CD14-positive monocyte (primary cell): ENCODE data around the gene RAPGEF1. TPM values are rescaled to one million over a fixed set of nuclear protein-coding genes. Genes with fewer than 3 reads are reported as not detected.

ENCODE experiments used
- DNase-seq, 3 donors: peaks; one replicate each; pipeline ENCODE4 v3.0.0-alpha.2; 2011 to 2022
- H2AFZ ChIP-seq: 2 replicates; pipeline ENCODE4 v1.6.0; 2012; ENCODE audit warnings: mild to moderate bottlenecking, low read depth, low read length, inconsistent platforms; ENCODE audit not compliant: insufficient read depth, poor library complexity, severe bottlenecking
- H3K27ac ChIP-seq, 2 donors: 1 replicate in 1 of 2; 2 replicates in 1 of 2; pipeline ENCODE4 v1.5.1; 2012 to 2013; ENCODE audit warnings: low read length in 2 of 2, control low read depth in 1 of 2, inconsistent platforms in 1 of 2, low read depth in 1 of 2, mild to moderate bottlenecking in 1 of 2
- H3K27me3 ChIP-seq, 2 donors: one replicate each; pipeline versions ENCODE4 v1.6.0 to v1.6.1; 2011 to 2013; ENCODE audit warnings: low read length in 2 of 2; ENCODE audit not compliant: control insufficient read depth in 2 of 2, insufficient read depth in 2 of 2
- H3K36me3 ChIP-seq, 2 donors: replicated peaks in 1 of 2; 1 replicate in 1 of 2; 2 replicates in 1 of 2; pipeline versions ENCODE4 v1.5.1 to v1.6.1; 2012 to 2013; ENCODE audit warnings: low read length in 2 of 2, control low read depth in 1 of 2, inconsistent platforms in 1 of 2, mild to moderate bottlenecking in 1 of 2; ENCODE audit not compliant: insufficient read depth in 2 of 2, control insufficient read depth in 1 of 2
- H3K4me1 ChIP-seq, 2 donors: 1 replicate in 1 of 2; 2 replicates in 1 of 2; pipeline versions ENCODE4 v1.5.1 to v1.6.1; 2012 to 2013; ENCODE audit warnings: low read length in 2 of 2, control low read depth in 1 of 2, inconsistent platforms in 1 of 2, mild to moderate bottlenecking in 1 of 2, moderate library complexity in 1 of 2; ENCODE audit not compliant: insufficient read depth in 2 of 2, control insufficient read depth in 1 of 2
- H3K4me2 ChIP-seq: replicated peaks from 2 replicates; pipeline ENCODE3; 2012; ENCODE audit warnings: low read length, moderate library complexity, mild to moderate bottlenecking; ENCODE audit not compliant: poor library complexity, severe bottlenecking; ENCODE audit errors: extremely low read depth
- H3K4me3 ChIP-seq, 3 experiments: fragments of 200-600 bp in 1 of 3; sonication (generic) in 1 of 3; replicated peaks in 1 of 3; 1 replicate in 2 of 3; 2 replicates in 1 of 3; pipeline ENCODE4 v1.5.1; 2011 to 2013; ENCODE audit warnings: low read length in 3 of 3, mild to moderate bottlenecking in 3 of 3, control low read depth in 2 of 3, low read depth in 2 of 3, inconsistent platforms in 1 of 3, moderate library complexity in 1 of 3
- H3K79me2 ChIP-seq: 2 replicates; pipeline ENCODE4 v1.6.0; 2012; ENCODE audit warnings: mild to moderate bottlenecking, control low read depth, inconsistent platforms, low read length, moderate library complexity; ENCODE audit not compliant: insufficient read depth
- H3K9ac ChIP-seq: 2 replicates; pipeline ENCODE4 v1.6.0; 2017; ENCODE audit warnings: low read length, mild to moderate bottlenecking; ENCODE audit not compliant: insufficient read depth, poor library complexity, severe bottlenecking
- H3K9me3 ChIP-seq, 2 donors: replicated peaks in 1 of 2; 1 replicate in 1 of 2; 2 replicates in 1 of 2; pipeline versions ENCODE4 v1.5.1 to v1.6.1; 2012 to 2013; ENCODE audit warnings: low read length in 2 of 2, control low read depth in 1 of 2; ENCODE audit not compliant: control insufficient read depth in 1 of 2, insufficient read depth in 1 of 2
- H4K20me1 ChIP-seq: 2 replicates; pipeline ENCODE4 v1.6.0; 2012; ENCODE audit warnings: mild to moderate bottlenecking, low read length, control low read depth, moderate library complexity; ENCODE audit not compliant: insufficient read depth
- H3K27ac Mint-ChIP-seq, 7 donors: one replicate each; pipeline ENCODE4 v1.8.0; 2020; ENCODE audit warnings: mild to moderate bottlenecking in 7 of 7, mixed read lengths in 7 of 7, moderate library complexity in 6 of 7, inconsistent platforms in 2 of 7
- H3K27me3 Mint-ChIP-seq, 3 donors: one replicate each; pipeline ENCODE4 v1.8.0; 2021 to 2022; ENCODE audit warnings: low read depth in 3 of 3, mild to moderate bottlenecking in 3 of 3, mixed read lengths in 3 of 3, moderate library complexity in 3 of 3, inconsistent platforms in 1 of 3
- H3K36me3 Mint-ChIP-seq, 2 donors: one replicate each; pipeline ENCODE4 v1.8.0; 2020; ENCODE audit warnings: mixed read lengths in 2 of 2, inconsistent platforms in 1 of 2, mild to moderate bottlenecking in 1 of 2
- H3K4me1 Mint-ChIP-seq: one replicate; pipeline ENCODE4 v1.8.0; 2020; ENCODE audit warnings: mild to moderate bottlenecking, mixed read lengths
- H3K4me3 Mint-ChIP-seq, 2 donors: one replicate each; pipeline ENCODE4 v1.8.0; 2020; ENCODE audit warnings: mild to moderate bottlenecking in 2 of 2, mixed read lengths in 2 of 2, moderate library complexity in 1 of 2
- H3K9me3 Mint-ChIP-seq, 7 donors: one replicate each; pipeline ENCODE4 v1.8.0; 2020 to 2022; ENCODE audit warnings: mixed read lengths in 7 of 7, mild to moderate bottlenecking in 6 of 7, moderate library complexity in 6 of 7, inconsistent platforms in 2 of 7
- WGBS: methylation state at CpG from one replicate; pipeline ENCODE4 v1.1.5; 2013; ENCODE audit warnings: missing lambda C conversion rate; ENCODE audit not compliant: insufficient coverage; 5-methylcytosine and 5-hydroxymethylcytosine counted together
- intact Hi-C, 2 donors: fragments of 100-400 bp; cut with micrococcal nuclease; formaldehyde crosslinking; loops; one replicate each; pipeline versions ENCODE4 v1.15.0 to v1.15.1; 2023
- polyA plus RNA-seq, 3 donors: library from polyadenylated mRNA; depleted of rRNA in 1 of 3; unstranded in 2 of 3; stranded (reverse) in 1 of 3; fragments of 300-500 nt in 2 of 3; fragments of >200 nt in 1 of 3; fragmentation: Illumina TruSeq in 2 of 3; gene quantifications; 1 replicate in 2 of 3; 2 replicates in 1 of 3; pipeline ENCODE4 v1.2.3, GENCODE V29; 2012 to 2021
- TF ChIP-seq, protein P1 (sequence below): fragments of 200-600 bp; IDR thresholded peaks from one replicate; pipeline ENCODE4 v1.8.0; 2022; ENCODE audit warnings: antibody characterized with exemption, mild to moderate bottlenecking

RAPGEF1 gene
- polyA plus RNA-seq, 3 donors = 1.7 to 71.7 (median 3.0) TPM

DNA sequence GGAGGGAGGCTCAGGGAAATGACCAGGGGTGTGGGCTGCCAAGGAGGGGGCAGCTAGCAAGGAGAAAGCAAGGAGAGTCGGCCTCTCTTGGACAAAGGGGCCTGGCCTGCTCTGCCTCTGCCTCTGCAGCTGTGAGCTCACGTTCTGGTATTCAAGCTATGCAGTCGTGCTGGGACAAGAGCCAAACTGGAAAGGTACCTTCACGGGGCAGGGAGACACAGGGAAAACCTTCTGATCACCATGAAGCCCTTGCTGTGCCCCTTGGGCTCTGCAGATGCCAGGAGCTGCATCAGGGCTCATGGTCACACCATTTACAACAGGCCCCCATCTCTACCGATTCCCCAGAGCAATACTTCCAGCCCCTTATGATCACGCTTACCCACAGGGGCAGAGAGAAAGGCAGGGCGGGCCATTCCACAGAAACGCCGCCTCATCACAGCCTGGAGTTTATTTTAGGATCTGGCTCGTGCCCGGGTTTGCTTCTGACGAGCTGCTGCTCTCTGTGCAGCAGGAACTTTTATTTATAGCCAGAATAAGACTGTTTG, 131.3 kb downstream of the RAPGEF1 start:
- H3K9me3 Mint-ChIP-seq = no peaks in the 10 kb centered on the region
- Histone ChIP-seq H3K27me3 (no peaks in the 10 kb centered on the region), H3K4me2 (no peak overlapping the region)

DNA sequence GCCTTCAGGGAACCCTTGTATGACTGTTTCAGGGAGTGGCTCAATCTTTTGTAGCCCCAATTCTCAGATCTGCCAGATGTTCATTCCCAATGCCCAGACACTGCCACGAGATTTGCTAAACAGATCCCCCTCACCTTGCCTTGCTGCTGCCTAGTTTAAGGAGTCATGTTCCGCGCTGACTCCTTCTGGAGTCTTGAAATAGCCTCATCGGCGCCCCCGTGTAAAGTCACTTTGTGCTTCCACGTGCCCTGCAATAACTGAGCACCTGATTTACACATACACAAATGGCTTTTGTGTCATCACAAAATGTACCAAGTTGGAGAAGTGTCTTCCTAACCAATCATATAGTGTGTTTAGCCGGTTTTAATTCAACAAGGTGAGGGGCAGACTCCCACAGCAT, 132.3 kb downstream of the RAPGEF1 start:
- TF ChIP-seq, protein P1, sequence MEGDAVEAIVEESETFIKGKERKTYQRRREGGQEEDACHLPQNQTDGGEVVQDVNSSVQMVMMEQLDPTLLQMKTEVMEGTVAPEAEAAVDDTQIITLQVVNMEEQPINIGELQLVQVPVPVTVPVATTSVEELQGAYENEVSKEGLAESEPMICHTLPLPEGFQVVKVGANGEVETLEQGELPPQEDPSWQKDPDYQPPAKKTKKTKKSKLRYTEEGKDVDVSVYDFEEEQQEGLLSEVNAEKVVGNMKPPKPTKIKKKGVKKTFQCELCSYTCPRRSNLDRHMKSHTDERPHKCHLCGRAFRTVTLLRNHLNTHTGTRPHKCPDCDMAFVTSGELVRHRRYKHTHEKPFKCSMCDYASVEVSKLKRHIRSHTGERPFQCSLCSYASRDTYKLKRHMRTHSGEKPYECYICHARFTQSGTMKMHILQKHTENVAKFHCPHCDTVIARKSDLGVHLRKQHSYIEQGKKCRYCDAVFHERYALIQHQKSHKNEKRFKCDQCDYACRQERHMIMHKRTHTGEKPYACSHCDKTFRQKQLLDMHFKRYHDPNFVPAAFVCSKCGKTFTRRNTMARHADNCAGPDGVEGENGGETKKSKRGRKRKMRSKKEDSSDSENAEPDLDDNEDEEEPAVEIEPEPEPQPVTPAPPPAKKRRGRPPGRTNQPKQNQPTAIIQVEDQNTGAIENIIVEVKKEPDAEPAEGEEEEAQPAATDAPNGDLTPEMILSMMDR = no peak
- H3K27ac Mint-ChIP-seq = peak overlapping the region in 1 of 7 donors; percentile 27
- H3K27me3 Mint-ChIP-seq = peaks cover 0 to 1% (median 0%) of the 10 kb centered on the region in 3 donors
- intact Hi-C loops = no loop called here
- peaks cover 96 to 97% of the 10 kb centered on the region in 2 donors for H3K36me3 Mint-ChIP-seq
- no peak overlapping the region for H3K4me3 Mint-ChIP-seq
- Histone ChIP-seq H4K20me1 (peaks cover 26% of the 10 kb centered on the region), H3K4me2 (no peak overlapping the region), H3K36me3 (peaks cover 86 to 100% of the 10 kb centered on the region in 2 donors), H2AFZ (no peak overlapping the region), H3K9ac (no peak overlapping the region), H3K4me1 (peaks cover 15 to 17% of the 10 kb centered on the region in 2 donors), H3K27ac (no peak overlapping the region), H3K9me3 (no peaks in the 10 kb centered on the region), H3K79me2 (peaks cover 4% of the 10 kb centered on the region), H3K4me3 (no peak overlapping the region), H3K27me3 (no peaks in the 10 kb centered on the region)
- 86% methylated on average over 7 of the region's 8 CpGs for WGBS
- H3K9me3 Mint-ChIP-seq = no peaks in the 10 kb centered on the region
- DNase-seq = no peak
- peaks cover 15% of the 10 kb centered on the region for H3K4me1 Mint-ChIP-seq

More for the DNA sequence above, 131.3 kb downstream of the RAPGEF1 start:
- intact Hi-C loops = no loop called here
- Histone ChIP-seq H3K36me3 (peaks cover 90 to 100% of the 10 kb centered on the region in 2 donors), H3K9me3 (no peaks in the 10 kb centered on the region), H2AFZ (no peak overlapping the region), H3K4me1 (peaks cover 8% of the 10 kb centered on the region in 2 donors), H3K4me3 (no peak overlapping the region), H3K79me2 (no peaks in the 10 kb centered on the region), H3K27ac (peak overlapping the region in 1 of 2 donors; percentile 7), H3K9ac (no peak overlapping the region), H4K20me1 (peaks cover 23% of the 10 kb centered on the region)
- Mint-ChIP-seq H3K36me3 (peaks cover 96 to 97% of the 10 kb centered on the region in 2 donors), H3K27me3 (no peaks in the 10 kb centered on the region), H3K27ac (peak overlapping the region in 2 of 7 donors; percentile 43 to 64), H3K4me3 (no peak overlapping the region), H3K4me1 (peaks cover 6% of the 10 kb centered on the region)
- no peak for DNase-seq
- TF ChIP-seq, protein P1 = no peak
- WGBS = 100% methylated on average over 5 of the region's 12 CpGs
